ENCODE measurements around the gene YWHAE.
"Not testable (repeated sequence)": the region's sequence is repeated elsewhere in the genome, so short reads cannot be mapped to it uniquely, and the experiment has no call there.

The YWHAE gene

DNA sequence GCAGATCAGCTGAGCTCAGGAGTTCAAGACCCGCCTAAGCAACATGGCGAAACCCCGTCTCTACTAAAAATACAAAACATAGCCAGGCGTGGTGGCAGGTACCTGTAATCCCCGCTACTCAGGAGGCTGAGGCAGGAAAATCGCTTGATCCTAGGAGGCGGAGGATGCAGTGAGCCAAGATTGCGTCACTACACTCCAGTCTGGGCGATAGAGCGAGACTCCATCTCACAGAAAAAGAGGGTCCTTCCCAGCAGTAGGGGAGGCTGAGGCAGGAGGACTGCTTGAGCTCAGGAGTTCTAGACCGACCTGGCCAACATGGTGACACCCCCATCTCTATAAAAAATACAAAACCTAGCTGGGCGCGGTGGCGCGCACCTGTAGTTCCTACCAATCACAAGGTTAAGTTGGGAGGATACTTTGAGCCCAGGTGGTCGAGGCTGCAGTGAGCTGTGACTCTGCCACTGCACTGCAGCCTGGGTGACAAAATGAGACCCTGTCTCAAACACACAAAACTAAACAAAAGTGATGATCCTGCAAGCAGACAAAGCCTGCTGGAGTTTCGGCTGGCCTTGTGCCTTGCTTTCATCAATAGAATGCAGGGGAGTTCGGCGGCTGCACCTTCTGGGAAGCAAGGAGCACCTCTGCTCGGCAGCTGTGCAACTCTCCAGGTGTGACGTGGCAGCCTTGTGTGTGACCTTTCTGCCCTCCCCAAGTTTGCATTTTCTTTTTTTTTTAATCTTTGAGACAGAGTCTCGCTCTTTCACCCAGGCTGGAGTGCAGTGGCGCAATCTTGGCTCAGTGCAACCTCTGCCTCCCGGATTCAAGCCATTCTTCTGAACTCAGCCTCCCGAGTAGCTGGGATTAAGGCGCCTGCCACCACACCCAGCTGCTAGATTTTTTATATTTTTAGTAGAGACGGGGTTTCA, 12.4 kb upstream of the YWHAE start:
- no peak for DNase-seq (ENCODE audit: low spot score)

DNA sequence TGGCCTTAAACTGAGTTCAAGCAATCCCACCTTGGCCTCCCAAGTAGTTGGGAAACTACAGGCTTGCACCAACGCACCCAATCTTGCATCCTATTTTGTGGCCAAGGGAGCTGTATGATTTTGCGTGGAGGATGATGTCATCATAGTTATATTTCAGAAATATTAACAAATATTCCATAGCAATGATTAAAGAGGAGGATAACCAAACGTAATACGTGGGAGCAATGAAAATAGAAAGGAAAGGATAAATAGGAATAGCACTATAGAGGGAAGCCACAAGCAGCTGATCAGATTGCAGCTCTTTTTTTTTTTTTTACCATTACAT, 2.2 kb upstream of the YWHAE start:
- no peak for DNase-seq (ENCODE audit: low spot score)

DNA sequence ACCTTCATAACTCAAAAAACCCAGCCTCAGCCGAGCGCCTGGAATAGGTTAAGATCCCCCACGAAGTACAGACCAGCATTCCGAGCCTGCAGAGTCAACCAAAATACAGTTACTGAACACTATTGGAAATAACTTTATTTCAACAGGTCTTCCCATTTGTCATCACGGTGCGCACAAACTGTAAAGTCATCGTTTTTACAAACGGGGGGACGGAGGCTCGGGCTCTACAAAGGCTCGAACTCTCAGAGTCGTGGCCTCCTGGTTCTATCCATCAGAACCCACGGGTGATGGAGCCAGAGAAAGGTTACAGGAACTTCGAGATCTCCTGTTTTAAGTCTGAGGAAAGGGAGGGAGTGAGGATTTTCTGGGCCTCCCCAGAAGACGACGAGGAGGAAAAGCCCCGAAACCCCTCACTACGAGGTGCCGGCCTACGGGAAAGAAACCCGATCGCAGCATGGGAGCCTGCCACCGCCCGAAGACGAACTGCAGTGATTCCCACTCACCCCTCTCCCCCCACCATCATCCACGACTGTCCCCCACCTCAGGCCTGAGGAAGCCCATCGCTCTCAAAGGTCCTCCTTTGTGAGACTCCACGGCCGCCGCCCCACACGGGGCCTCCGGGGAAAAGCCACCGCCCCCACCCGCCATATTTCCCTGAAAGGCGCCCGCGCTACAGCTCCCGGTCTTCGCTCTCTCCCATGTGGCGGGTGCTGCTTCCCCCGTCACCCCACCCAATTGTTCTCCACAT, 917 bp downstream of the YWHAE start:
- DNase-seq (ENCODE audit: low spot score), result peak; percentile 53

DNA sequence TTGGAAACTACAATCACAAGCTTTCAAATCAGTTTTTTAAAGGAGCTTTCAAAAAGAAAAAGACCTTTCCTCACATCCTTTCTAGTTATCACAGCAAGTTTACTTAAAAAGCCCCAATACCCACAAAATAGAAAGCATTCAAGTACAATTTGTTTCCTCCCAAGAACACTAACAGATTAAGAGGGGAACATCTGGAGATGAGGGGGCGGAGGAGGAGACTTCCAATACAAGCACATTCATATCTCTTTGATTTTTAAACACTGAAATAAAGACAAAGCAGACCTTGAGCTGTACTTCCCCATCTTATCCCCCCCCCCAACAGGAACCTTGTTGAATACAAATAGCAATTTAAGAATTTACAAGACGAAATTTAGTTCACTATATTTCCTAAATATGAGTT, 2.0 kb downstream of the YWHAE start:
- no peak for DNase-seq (ENCODE audit: low spot score)

DNA sequence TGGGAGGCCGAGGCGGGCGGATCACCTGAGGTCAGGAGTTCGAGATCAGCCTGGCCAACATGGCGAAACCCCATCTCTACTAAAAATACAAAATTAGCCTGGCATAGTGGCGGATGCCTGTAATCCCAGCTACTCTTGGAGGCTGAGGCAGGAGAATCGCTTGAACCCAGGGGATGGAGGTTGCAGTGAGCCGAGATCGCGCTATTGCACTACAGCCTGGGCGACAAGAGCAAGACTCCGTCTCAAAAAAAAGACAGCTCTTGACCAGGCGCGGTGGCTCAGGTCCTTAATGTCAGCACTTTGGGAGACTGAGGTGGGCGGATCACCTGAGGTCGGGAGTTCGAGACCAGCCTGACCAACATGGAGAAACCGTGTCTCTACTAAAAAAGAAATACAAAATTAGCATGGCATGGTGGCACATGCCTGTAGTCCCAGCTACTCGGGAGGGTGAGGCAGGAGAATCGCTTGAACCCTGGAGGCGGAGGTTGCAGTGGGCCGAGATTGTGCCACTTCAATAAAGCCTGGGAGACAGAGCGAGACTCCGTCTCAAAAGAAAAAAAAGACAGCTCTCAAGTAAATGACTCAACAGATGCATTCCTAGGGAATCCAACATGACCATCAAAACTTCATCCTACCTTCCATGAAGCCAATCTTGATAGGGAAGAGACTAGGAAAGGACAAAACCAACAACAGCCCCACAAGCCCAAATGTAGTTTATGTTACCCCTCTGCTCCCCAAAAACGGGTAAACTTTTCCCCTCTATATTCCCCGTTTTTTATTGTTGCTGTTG, 4.0 kb downstream of the YWHAE start:
- not testable (repeated sequence) for DNase-seq (ENCODE audit: low spot score)

DNA sequence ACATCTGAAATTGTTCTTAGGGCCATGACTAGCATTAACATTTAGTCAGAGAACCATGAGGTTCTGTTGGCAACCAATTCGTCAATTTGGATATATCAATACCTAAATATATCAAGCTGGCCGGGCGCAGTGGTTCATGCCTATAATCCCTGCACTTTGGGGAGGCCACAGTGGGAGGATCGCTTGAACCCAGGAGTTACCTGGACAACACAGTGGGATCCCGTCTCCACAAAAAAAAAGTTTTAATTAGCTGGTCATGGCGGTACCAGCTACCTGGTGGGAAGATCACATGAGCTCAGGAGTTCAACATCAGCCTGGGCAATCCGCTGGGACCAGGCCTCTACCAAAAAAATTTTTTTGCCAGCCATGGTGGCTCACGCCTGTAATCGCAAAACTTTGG, 8.4 kb downstream of the YWHAE start:
- DNase-seq (ENCODE audit: low spot score), result no peak

DNA sequence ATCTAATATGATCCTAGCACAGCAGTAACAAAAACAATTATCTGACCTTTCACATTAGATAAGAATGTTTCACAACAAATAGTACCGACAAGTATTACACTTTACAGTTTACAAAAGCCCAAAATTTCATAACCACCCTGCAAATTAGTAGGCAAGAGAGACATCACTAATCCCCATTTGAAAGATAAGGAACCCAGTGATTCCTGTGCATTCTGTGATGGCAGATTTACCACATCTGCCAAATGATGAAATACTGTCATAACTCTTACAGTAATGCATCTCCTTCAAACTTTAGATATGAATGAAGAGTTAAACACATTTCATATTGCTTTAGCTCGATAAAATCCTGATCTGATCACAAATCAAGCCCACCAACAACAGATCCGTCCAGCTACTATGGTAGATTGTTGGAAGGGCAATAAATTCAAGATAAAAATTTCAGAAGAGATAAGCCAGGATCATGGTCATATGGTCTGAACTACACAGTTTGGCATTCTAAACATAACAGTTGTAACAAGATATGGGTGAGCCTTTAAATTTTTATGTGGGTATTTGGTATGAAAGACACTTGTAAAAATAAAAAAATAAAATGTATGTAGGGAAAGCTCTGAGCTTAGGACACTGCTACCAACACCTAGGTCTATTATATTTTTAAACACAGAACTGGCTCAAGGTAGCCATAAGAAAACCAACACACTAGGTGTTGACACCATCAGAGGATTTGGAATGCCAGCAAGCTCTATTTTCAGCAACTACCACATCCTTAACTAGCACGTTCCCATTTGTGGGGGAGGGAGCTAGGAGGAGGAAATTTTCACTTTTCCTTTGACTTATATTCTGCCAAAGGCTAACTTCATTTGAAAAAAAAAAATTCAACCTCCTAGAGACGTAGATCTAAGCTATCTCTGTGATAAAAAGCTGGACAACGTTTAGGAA, 9.3 kb downstream of the YWHAE start:
- DNase-seq (ENCODE audit: low spot score), result no peak

DNA sequence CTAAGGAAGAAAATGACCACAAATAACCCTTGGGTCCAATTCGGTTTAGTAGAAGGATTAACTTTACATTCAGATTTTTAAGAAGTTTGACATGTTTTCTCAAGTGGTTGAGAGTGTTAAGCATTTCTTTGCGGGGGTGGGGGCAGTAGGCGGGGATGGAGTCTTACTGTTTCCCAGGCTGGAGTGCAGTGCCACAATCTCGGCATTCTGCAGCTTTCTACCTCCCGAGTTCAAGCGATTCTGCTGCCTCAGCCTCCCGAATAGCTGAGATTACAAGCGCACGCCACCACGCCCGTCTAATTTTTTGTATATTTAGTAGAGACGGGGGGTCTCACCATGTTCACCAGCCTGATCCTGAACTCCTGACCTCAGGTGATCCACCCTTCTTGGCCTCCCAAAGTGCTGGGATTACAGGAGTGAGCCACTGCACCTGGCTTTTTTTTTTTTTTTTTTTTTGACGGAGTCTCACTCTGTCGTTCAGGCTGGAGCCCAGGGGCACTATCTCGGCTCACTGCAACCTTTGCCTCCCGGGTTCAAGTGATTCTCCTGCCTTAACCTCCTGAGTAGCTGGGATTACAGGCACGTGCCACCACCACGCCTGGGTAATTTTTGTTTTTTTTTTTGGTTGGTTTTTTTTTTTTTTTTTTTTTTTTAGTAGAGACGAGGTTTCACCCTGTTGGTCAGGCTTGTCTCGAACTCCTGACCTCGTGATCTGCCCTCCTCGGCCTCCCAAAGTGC, 12.4 kb downstream of the YWHAE start:
- DNase-seq (ENCODE audit: low spot score), result not testable (repeated sequence)

DNA sequence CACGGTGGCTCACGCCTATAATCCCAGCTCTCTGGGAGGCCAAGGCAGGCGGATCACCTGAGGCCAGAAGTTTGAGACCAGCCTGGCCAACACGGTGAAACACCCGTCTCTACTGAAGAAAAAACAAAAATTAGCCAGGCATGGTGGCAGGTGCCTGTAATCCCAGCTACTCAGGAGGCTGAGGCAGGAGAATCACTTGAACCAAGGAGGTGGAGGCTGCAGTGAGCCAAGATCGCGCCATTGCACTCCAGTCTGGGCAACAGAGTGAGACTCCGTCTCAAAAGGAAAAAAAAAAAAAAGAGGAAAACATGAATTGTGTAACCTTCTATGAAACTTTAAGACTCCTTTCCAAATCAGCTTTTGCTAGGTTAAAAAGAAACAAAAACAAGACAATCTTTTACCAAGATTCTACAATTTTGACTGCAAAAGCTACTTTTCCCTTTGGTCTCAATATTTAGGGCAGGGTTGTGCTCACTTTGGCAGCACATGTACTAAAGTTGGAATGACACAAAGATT, 13.3 kb downstream of the YWHAE start:
- DNase-seq (ENCODE audit: low spot score), result not testable (repeated sequence)

DNA sequence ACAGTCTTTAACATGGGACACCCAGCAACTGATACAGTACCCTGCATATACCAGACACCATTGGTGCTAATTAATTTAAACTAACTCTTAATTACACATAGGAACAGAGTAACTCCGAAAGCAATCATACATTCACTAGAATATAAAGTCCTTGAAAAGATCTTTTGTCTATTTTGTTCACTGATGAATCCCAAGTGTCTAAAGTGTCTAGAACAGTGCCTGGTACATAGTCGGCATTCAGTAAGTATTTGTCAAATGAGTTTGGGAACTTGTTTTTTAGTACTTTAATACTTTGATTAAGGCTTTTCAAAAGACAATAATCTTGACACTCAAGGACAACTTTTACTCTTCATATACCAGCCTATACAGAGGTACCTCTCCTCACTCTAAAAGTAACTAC, 13.8 kb downstream of the YWHAE start:
- no peak for DNase-seq (ENCODE audit: low spot score)

DNA sequence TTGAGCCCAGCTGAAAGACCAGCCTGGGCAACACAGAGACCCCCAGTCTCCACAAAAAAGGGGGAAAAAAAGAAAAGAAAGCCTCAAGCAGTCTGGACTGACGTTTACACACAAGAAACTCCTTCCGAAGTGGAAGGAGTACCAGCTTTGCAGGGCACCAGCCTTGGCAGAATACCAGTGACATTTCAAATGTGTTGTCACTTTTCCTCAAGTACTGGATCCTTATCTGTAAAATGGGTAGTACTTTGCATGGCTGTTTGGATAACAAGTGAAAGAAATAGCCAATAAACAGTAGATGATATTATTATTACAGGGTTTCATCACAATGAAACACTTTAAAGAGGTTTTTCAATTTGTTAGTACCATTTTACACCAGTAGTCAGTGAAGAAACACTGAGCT, 14.2 kb downstream of the YWHAE start:
- DNase-seq (ENCODE audit: low spot score), result no peak

DNA sequence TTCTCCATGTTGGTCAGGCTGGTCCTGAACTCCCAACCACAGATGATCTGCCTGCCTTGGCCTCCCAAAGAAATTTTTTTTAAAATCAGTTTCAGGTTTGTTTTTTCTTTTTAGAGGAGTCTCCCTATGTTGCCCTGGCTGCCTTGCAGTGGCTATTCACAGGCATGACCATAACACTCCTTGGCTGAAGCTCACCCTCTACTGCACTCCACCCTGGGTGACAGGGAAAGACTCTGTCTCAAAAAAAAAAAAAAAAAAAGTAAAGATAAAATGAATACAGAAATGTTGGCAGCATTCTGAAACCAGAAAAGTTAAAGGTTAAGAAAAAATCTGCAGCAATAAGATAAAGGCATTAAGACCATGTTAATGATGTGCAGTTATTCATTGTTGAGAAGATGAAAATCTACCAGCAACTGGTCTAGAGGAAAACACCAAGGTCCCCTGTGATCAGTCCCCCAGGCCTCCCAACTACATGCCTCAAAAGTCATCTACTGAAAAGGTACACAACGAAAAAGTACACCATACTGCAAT, 15.1 kb downstream of the YWHAE start:
- no peak for DNase-seq (ENCODE audit: low spot score)

DNA sequence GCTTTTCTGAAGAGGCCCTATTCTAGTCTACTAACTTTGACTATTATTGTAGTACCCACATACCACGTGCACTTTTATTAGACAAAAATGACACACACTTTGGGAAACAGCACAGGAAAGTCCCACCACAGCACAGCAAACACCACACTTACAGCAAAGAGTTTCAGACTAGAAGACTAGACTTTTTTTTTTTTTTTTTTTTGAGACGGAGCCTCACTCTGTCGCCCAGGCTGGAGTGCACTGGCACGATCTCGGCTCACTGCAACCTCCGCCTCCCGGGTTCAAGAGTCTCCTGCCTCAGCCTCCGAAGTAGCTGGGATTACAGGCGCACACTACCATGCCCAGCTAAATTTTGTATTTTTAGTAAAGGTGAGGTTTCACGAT, 20.1 kb downstream of the YWHAE start:
- no peak for DNase-seq (ENCODE audit: low spot score)

DNA sequence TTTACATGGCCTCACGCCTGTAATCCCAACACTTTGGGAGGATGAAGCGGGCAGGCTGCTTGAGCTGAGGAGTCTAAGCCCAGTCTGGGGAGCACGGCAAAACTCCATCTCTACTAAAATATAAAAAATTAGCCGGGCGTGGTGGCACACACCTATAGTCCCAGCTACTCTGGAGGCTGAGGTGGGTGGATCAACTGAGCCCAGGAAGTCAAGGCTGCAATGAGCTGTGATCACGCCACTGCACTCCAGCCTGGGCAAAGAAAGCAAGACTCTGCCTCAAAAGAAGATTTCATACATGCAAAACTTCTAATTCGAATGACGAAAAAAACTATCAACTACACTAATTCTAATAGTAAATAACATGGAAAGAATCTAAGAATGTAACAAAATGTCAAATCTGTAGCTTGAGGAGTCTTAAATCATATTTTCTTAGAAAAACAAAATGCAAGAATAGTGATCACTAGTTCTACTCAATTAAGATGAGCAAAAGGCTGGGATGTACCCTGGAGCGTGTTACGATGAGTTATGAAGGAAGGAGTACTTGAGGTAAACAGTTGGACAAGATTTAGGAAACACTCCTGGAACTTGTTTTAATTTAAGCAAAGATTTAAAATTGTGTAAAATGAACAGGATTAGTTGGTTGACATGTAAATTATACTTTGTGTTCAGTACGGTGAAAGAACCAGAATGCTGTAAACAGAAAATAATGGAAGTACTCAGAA, 20.7 kb downstream of the YWHAE start:
- DNase-seq (ENCODE audit: low spot score), result no peak

DNA sequence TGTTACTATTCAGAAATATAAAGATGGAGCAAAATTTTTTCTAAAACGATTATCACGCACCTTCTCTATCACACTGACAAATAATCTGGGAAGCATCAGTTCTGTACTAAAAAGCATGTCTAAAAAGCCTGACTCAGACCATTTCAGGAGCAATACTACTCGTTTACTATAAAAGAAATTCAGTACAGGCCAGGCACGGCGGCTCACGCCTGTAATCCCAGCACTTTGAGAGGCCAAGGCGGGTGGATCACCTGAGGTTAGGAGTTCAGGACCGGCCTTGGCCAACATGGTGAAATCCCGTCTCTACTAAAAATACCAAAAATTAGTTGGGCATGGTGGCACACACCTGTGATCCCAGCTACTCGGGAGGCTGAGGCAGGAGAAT, 21.6 kb downstream of the YWHAE start:
- DNase-seq (ENCODE audit: low spot score), result not testable (repeated sequence)

DNA sequence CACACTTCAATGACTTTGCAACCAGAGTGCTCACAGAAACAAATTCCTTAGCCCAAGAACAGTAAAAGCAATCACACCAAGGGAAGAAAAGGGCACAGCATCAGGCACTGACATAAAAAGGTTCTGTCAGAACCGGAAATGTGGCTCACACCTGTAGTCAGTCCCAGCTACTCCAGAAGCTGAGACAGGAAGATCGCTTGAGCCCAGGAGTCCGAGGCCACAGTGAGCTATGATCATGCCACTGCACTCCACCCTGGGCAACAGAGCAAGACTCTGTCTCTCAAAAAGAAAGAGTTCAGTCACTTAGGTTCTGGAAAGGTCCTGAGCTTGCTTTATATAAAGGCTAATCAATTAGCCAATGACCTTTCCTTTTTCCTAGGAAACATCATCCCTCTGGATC, 22.7 kb downstream of the YWHAE start:
- no peak for DNase-seq (ENCODE audit: low spot score)

DNA sequence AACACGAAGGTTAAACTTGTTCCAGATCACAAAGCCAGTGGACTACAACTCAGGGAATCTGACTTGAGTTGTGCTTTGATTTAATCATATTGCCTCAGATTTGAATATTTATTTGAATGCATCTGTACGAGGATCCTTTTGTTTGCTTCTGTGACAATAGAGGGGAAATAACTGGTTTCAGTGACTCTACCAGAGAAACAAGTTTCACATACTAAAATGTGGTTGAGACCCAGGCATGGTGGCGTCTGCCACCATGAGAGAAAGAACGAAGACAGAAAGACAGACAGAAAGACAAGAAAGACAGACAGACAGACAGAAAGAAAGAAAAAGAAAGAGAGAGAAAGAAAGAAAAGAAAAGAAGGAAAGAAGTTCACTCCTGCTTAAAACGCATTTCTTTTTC, 24.0 kb downstream of the YWHAE start:
- no peak for DNase-seq (ENCODE audit: low spot score)

DNA sequence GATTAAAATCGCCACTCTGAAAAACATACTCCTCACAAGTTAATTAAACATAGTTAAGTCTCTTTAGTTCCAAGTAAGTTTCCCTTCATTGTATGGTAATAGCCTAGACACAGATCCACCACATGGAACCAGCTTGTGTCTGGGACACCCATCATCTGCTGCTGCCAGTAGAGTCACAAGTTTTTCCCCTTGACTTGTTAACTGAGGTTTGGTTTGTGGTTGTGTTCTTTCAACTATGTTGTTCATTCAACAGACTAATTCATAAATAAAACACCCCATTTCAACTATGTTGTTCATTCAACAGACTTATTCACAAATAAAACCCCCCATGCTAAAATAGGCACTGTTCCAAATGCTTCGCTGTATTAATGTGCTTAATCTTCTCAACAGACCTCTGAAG, 24.4 kb downstream of the YWHAE start:
- no peak for DNase-seq (ENCODE audit: low spot score)

DNA sequence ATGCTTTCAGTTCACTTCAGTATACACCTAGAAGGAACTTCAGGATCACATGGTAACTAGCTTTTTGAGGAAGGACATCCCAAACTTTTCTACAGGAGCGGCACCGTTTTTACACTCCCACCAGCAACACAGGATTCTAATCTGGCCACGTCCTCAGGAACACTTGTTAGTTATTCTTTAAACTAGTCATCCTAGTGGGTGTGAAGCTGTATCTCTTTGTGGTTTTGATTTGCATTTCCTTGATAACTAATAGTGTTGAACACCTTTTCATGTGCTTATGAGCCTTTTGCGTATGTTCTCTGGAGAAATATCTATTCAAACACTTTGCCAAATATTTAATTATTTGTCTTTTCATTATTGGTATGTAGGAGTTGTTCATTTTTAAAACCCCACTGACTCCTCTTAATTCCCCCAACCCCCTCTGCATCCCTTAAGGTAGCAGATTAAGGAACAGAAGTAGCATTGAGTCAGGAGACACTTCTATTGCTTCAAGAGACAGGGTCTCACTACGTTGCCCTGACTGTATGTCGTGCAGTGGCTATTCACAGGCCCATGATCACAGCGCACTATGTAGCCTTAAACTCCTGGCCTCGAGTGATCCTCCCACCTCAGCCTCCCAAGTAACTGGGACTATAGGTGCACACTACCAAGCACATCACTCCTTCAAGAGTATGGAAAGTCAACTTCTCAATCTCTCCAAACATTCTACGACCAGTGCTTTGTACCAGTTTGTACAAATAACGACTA, 25.4 kb downstream of the YWHAE start:
- DNase-seq (ENCODE audit: low spot score), result no peak
